Sigmoid colon (tissue), 4 donors: ENCODE results near the gene GREB1.

Experiments used
- CTCF ChIP-seq, 4 experiments: fragments of 450-650 bp in 3 of 4; fragments of 200-600 bp in 1 of 4; IDR thresholded peaks; one replicate each; pipeline ENCODE4 v1.5.1; 2016 to 2019; ENCODE audit warnings: antibody characterized with exemption in 4 of 4, mild to moderate bottlenecking in 3 of 4, moderate library complexity in 2 of 4
- EP300 ChIP-seq, 4 donors: sonication (generic); formaldehyde crosslinking; IDR thresholded peaks; one replicate each; pipeline ENCODE4 v1.6.1; 2017; ENCODE audit warnings: antibody characterized with exemption in 4 of 4
- POLR2A ChIP-seq, 2 donors: fragments of 450-650 bp; IDR thresholded peaks; one replicate each; pipeline ENCODE4 v1.6.1; 2016; ENCODE audit warnings: antibody characterized with exemption in 2 of 2, mild to moderate bottlenecking in 2 of 2, moderate library complexity in 2 of 2
- POLR2AphosphoS5 ChIP-seq, 4 donors: sonication (generic); formaldehyde crosslinking; IDR thresholded peaks; one replicate each; pipeline ENCODE4 v1.6.1; 2017; ENCODE audit warnings: antibody characterized with exemption in 4 of 4

GRCh38 chr2:11615209-11615608 is 81.4 kb downstream of the GREB1 start:
- TF ChIP-seq POLR2AphosphoS5 (IDR thresholded peaks at IDR 0.05) (no peak), POLR2A (IDR thresholded peaks at IDR 0.05) (no peak), CTCF (IDR thresholded peaks at IDR 0.05) (no peak), EP300 (IDR thresholded peaks at IDR 0.05) (no peak)
